Suprapubic skin (tissue), 4 donors: ENCODE data around the gene KCNMB1. TPM values are rescaled to one million over a fixed set of nuclear protein-coding genes. Genes with fewer than 3 reads are reported as not detected.

ENCODE experiments used
- DNase-seq, 2 donors: peaks; one replicate each; pipeline ENCODE4 v3.0.0-alpha.2; 2019; ENCODE audit warnings: low spot score in 2 of 2
- H3K27ac ChIP-seq: fragments of 200-600 bp; sonication (generic); one replicate; pipeline ENCODE4 v1.5.1; 2019
- H3K27me3 ChIP-seq: fragments of 200-600 bp; sonication (generic); one replicate; pipeline ENCODE4 v1.5.1; 2019
- H3K36me3 ChIP-seq: fragments of 200-600 bp; sonication (generic); one replicate; pipeline ENCODE4 v1.5.1; 2019
- H3K4me1 ChIP-seq: fragments of 200-600 bp; sonication (generic); one replicate; pipeline ENCODE4 v1.5.1; 2019
- H3K4me3 ChIP-seq: fragments of 200-600 bp; sonication (generic); one replicate; pipeline ENCODE4 v1.5.1; 2019; ENCODE audit warnings: mild to moderate bottlenecking
- H3K9me3 ChIP-seq: fragments of 200-600 bp; sonication (generic); one replicate; pipeline ENCODE4 v1.5.1; 2019
- EP300 ChIP-seq: sonication (generic); formaldehyde crosslinking; IDR thresholded peaks from one replicate; pipeline ENCODE4 v1.6.1; 2017; ENCODE audit warnings: antibody characterized with exemption
- POLR2A ChIP-seq, 2 donors: fragments of 450-650 bp; IDR thresholded peaks; one replicate each; pipeline ENCODE4 v1.6.1; 2017; ENCODE audit warnings: antibody characterized with exemption in 2 of 2, mild to moderate bottlenecking in 2 of 2, moderate library complexity in 2 of 2
- POLR2AphosphoS5 ChIP-seq, 3 donors: sonication (generic); formaldehyde crosslinking; IDR thresholded peaks; one replicate each; pipeline ENCODE4 v1.6.1; 2017; ENCODE audit warnings: antibody characterized with exemption in 3 of 3
- WGBS: methylation state at CpG from one replicate; pipeline ENCODE4 v1.1.5; 2018; 5-methylcytosine and 5-hydroxymethylcytosine counted together
- total RNA-seq, 4 donors: library from RNA; depleted of rRNA; stranded (reverse); fragments of >200 nt; gene quantifications; one replicate each; pipeline ENCODE4 v1.1.0, GENCODE V29; 2016
- TF ChIP-seq, protein P1 (sequence below), 2 donors: fragments of 200-600 bp in 1 of 2; fragments of 450-650 bp in 1 of 2; sonication (generic) in 1 of 2; IDR thresholded peaks; one replicate each; pipeline ENCODE4 v1.5.1; 2016 to 2019; ENCODE audit warnings: antibody characterized with exemption in 2 of 2, mild to moderate bottlenecking in 1 of 2, moderate library complexity in 1 of 2

Gene KCNMB1
- total RNA-seq, 4 donors from 2014 or later, result 1.3 to 3.7 (median 1.9) TPM

DNA sequence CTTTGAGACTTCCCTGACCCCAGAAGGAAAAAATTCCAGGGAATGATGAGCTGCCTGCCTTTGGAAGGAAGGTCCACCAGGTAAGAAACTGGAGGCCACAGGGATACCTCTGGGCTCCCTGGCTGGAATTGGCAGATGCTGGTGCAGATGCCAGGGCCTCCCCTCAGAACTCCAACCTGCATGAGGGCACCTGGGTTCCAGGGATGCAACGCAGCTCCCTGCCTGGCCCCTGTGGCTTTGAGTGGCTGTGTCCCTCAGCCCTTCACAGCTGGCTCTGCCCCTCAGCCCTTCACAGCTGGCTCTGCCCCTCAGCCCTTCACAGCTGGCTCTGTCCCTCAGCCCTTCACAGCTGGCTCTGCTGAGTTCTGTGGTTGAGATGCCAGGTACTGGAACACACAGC, 13.9 kb downstream of the KCNMB1 start:
- H3K4me3 ChIP-seq, result no peak overlapping the region
- no peaks in the 10 kb centered on the region for H3K36me3 ChIP-seq
- H3K9me3 ChIP-seq, result no peaks in the 10 kb centered on the region
- no peaks in the 10 kb centered on the region for H3K27me3 ChIP-seq
- whole genome bisulfite sequencing, result 100% methylated on average over 1 of the region's 1 CpG
- no peak overlapping the region for H3K27ac ChIP-seq
- TF ChIP-seq POLR2A (IDR thresholded peaks at IDR 0.05), result no peak
- TF ChIP-seq POLR2AphosphoS5 (IDR thresholded peaks at IDR 0.05), result no peak
- TF ChIP-seq EP300, result no peak
- TF ChIP-seq, protein P1, sequence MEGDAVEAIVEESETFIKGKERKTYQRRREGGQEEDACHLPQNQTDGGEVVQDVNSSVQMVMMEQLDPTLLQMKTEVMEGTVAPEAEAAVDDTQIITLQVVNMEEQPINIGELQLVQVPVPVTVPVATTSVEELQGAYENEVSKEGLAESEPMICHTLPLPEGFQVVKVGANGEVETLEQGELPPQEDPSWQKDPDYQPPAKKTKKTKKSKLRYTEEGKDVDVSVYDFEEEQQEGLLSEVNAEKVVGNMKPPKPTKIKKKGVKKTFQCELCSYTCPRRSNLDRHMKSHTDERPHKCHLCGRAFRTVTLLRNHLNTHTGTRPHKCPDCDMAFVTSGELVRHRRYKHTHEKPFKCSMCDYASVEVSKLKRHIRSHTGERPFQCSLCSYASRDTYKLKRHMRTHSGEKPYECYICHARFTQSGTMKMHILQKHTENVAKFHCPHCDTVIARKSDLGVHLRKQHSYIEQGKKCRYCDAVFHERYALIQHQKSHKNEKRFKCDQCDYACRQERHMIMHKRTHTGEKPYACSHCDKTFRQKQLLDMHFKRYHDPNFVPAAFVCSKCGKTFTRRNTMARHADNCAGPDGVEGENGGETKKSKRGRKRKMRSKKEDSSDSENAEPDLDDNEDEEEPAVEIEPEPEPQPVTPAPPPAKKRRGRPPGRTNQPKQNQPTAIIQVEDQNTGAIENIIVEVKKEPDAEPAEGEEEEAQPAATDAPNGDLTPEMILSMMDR (IDR thresholded peaks at IDR 0.05), result no peak
- peak in 1 of 2 donors; percentile 63 for DNase-seq
- peaks cover 4% of the 10 kb centered on the region for H3K4me1 ChIP-seq

DNA sequence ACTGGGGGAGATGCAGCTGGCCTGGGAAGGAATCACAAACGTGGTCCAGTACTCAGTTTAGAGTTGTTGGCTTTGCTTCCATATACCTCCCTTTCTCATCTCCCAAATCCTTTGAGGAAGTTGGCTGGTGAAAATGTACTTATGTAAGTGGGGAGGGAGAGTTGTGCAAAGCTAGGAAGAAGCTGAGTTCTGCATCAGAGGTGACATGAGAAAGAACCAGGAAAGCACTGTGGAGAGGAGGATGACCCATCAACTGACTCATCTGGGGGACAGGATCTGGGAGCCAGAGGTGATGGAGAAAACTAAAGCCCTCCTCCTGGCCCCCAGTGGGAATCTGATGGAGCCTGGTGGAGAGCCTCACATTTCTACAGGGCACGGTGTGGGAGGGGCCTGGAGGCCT, 16.2 kb downstream of the KCNMB1 start:
- no peaks in the 10 kb centered on the region for H3K27me3 ChIP-seq
- no peak overlapping the region for H3K27ac ChIP-seq
- DNase-seq, result peak in 1 of 2 donors; percentile 34
- H3K36me3 ChIP-seq, result no peaks in the 10 kb centered on the region
- H3K4me1 ChIP-seq, result no peaks in the 10 kb centered on the region
- H3K4me3 ChIP-seq, result no peak overlapping the region
- TF ChIP-seq EP300 (no peak), POLR2AphosphoS5 (IDR thresholded peaks at IDR 0.05) (no peak), POLR2A (IDR thresholded peaks at IDR 0.05) (no peak)
- TF ChIP-seq, protein P1 (IDR thresholded peaks at IDR 0.05), result no peak
- H3K9me3 ChIP-seq, result no peaks in the 10 kb centered on the region
- WGBS, result 74% methylated on average over 2 of the region's 2 CpGs

DNA sequence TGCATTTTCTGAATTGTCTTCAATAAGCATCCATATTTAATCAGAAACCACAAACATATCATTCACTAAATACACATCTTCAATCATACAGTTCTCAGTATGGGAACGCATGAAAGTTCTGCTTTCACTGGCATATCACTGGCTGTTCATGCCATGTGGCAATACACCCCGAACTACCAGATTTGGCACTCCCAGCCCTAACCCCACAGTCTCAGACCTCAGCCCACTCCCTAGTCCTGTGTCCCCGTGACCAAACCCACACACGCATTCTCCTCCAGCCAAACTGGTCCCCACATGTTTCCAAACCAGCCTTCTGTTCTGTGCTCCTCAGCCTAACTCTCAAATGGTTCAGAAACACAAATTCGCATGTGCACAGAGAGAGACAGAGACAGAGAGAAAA, 20.6 kb downstream of the KCNMB1 start:
- H3K27me3 ChIP-seq, result no peaks in the 10 kb centered on the region
- H3K9me3 ChIP-seq, result no peaks in the 10 kb centered on the region
- DNase-seq, result no peak
- no peaks in the 10 kb centered on the region for H3K36me3 ChIP-seq
- no peak overlapping the region for H3K27ac ChIP-seq
- WGBS, result 84% methylated on average over 5 of the region's 5 CpGs
- TF ChIP-seq, protein P1 (IDR thresholded peaks at IDR 0.05), result no peak
- TF ChIP-seq POLR2A (IDR thresholded peaks at IDR 0.05), result no peak
- TF ChIP-seq POLR2AphosphoS5 (IDR thresholded peaks at IDR 0.05), result no peak
- no peak for TF ChIP-seq EP300
- no peaks in the 10 kb centered on the region for H3K4me1 ChIP-seq
- no peak overlapping the region for H3K4me3 ChIP-seq

DNA sequence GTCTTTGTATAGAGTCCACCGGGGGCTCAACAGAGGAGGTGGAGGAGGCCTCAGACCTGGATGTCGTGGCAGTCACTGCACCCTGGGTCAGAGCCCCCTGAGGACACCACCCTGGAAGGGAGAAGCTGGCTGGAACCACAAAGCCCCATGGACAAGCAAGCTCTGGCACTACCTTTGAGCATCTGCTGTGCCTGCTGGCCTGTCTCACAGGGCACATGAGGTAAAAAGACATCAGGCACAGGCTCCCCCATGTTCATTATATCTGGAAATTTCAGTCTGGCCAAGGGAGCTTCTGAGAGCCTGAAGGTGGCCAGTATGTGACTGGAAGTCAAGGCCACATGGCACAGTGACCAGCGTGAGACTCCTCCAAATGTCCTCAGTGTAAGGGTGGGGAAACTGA, 22.9 kb downstream of the KCNMB1 start:
- Histone ChIP-seq H3K4me3 (no peak overlapping the region), H3K27ac (no peak overlapping the region), H3K4me1 (peaks cover 14% of the 10 kb centered on the region), H3K27me3 (no peaks in the 10 kb centered on the region), H3K36me3 (no peaks in the 10 kb centered on the region), H3K9me3 (no peaks in the 10 kb centered on the region)
- TF ChIP-seq EP300 (no peak), POLR2AphosphoS5 (IDR thresholded peaks at IDR 0.05) (no peak), POLR2A (IDR thresholded peaks at IDR 0.05) (no peak)
- TF ChIP-seq, protein P1 (IDR thresholded peaks at IDR 0.05), result no peak
- DNase-seq, result no peak
- WGBS, result 90% methylated on average over 3 of the region's 3 CpGs

DNA sequence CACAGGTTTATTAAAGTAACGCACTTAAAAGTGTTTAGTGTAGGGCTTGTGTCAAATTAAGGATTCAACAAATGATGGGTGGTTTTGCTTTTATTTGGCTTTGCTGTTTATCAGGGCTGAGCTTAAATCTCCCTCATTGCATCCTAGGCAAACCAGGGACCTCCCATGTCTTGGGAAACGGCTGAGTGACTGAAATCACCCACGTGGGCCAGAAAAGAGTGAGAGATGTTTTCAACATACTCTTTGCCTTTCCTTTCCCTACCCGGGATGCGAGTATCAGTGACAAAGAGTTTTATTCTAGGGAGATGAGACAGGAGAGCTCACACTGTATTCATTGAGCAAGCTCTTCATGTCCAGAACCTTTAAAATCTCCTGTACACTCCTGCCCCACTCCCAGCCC, 23.3 kb downstream of the KCNMB1 start:
- Histone ChIP-seq H3K36me3 (no peaks in the 10 kb centered on the region), H3K27me3 (no peaks in the 10 kb centered on the region), H3K27ac (no peak overlapping the region), H3K4me1 (peaks cover 18% of the 10 kb centered on the region), H3K9me3 (no peaks in the 10 kb centered on the region), H3K4me3 (no peak overlapping the region)
- DNase-seq, result no peak
- no peak for TF ChIP-seq POLR2AphosphoS5 (IDR thresholded peaks at IDR 0.05)
- TF ChIP-seq POLR2A (IDR thresholded peaks at IDR 0.05), result no peak
- TF ChIP-seq, protein P1 (IDR thresholded peaks at IDR 0.05), result no peak
- no peak for TF ChIP-seq EP300
- 83% methylated on average over 5 of the region's 5 CpGs for WGBS
